ENCODE measurements around the gene STK38.
"Not testable (repeated sequence)": the region's sequence is repeated elsewhere in the genome, so short reads cannot be mapped to it uniquely, and the experiment has no call there.

STK38 gene

GRCh38 chr6:36489426-36489825, 57.9 kb downstream of the STK38 start:
- Histone ChIP-seq H3K79me2 (ENCODE audit: control insufficient read depth, insufficient read depth, low read length, unreplicated experiment) (no peaks in the 10 kb centered on the region), H3K36me3 (ENCODE audit: insufficient read depth, low read length) (peaks cover 21% of the 10 kb centered on the region; the same call in 1 of the 2 replicates), H3K27ac (ENCODE audit: low read depth, low read length) (no peak overlapping the region), H3K27me3 (ENCODE audit: insufficient read depth, low read length) (no peaks in the 10 kb centered on the region), H2AFZ (ENCODE audit: low read length, unreplicated experiment) (no peak overlapping the region), H3K4me1 (ENCODE audit: control insufficient read depth, insufficient read depth, low read length, unreplicated experiment) (no peaks in the 10 kb centered on the region), H3K4me3 (ENCODE audit: low read depth, low read length) (no peak overlapping the region)

- H3K27ac ChIP-seq (ENCODE audit: low read depth, low read length), result no peak overlapping the region
- no peak overlapping the region for H3K4me3 ChIP-seq (ENCODE audit: low read depth, low read length)
- H3K36me3 ChIP-seq (ENCODE audit: insufficient read depth, low read length), result peaks cover 15% of the 10 kb centered on the region; the same call in 1 of the 2 replicates
- no peaks in the 10 kb centered on the region for H3K4me1 ChIP-seq (ENCODE audit: control insufficient read depth, insufficient read depth, low read length, unreplicated experiment)
- H3K27me3 ChIP-seq (ENCODE audit: insufficient read depth, low read length), result no peaks in the 10 kb centered on the region
- no peaks in the 10 kb centered on the region for H3K79me2 ChIP-seq (ENCODE audit: control insufficient read depth, insufficient read depth, low read length, unreplicated experiment)
- no peak overlapping the region for H2AFZ ChIP-seq (ENCODE audit: low read length, unreplicated experiment)
These were observed 59.1 kb downstream of the STK38 start for GRCh38 chr6:36488221-36488620.

DNA sequence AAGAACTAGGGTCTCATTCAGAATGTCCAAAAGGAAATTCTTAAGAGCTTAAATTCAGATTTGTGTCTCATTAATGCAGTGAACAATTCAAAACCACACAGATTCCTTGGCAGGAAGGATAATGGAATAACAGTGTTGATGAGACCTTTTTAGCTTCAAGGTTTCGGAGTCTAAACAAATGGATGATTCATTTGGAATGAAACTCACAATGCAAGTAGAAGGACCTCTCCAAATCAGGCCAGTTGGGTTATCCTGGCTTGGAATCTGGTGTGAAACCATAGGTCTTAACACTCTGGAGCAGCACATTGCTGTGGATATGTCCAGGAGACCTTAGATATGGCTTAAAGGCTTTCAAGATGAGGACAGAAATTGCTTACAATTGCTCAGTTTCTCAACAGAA, 59.6 kb downstream of the STK38 start:
- Histone ChIP-seq H3K27me3 (ENCODE audit: insufficient read depth, low read length) (no peaks in the 10 kb centered on the region), H3K4me3 (ENCODE audit: low read depth, low read length) (no peak overlapping the region), H2AFZ (ENCODE audit: low read length, unreplicated experiment) (no peak overlapping the region), H3K36me3 (ENCODE audit: insufficient read depth, low read length) (peaks cover 15% of the 10 kb centered on the region; the same call in 1 of the 2 replicates), H3K4me1 (ENCODE audit: control insufficient read depth, insufficient read depth, low read length, unreplicated experiment) (no peaks in the 10 kb centered on the region), H3K79me2 (ENCODE audit: control insufficient read depth, insufficient read depth, low read length, unreplicated experiment) (no peaks in the 10 kb centered on the region), H3K27ac (ENCODE audit: low read depth, low read length) (no peak overlapping the region)

DNA sequence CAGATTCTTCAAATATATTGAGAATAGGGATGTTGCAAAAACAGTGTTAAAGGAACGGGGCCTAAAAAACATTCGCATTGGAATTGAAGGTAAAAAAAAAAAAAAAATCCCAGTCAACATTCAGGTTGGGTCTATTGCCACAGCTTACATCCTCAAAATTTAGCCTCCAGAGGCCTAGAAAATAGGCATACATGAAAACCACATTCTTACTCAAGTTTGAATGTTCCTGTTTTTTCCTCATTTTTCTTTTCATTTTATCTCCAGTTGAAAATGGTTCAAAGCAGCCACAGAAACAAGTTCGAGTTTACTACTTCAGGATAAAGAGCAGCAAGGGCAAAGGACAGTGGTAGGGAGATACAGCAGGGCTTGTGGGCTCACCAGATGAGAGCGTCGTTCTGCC, 62.5 kb downstream of the STK38 start:
- Histone ChIP-seq H2AFZ (ENCODE audit: low read length, unreplicated experiment) (no peak overlapping the region), H3K27me3 (ENCODE audit: insufficient read depth, low read length) (no peaks in the 10 kb centered on the region), H3K4me3 (ENCODE audit: low read depth, low read length) (no peak overlapping the region), H3K79me2 (ENCODE audit: control insufficient read depth, insufficient read depth, low read length, unreplicated experiment) (no peaks in the 10 kb centered on the region), H3K4me1 (ENCODE audit: control insufficient read depth, insufficient read depth, low read length, unreplicated experiment) (no peaks in the 10 kb centered on the region), H3K27ac (ENCODE audit: low read depth, low read length) (no peak overlapping the region), H3K36me3 (ENCODE audit: insufficient read depth, low read length) (peaks cover 18% of the 10 kb centered on the region)

GRCh38 chr6:36483326-36483725, 64.0 kb downstream of the STK38 start:
- H2AFZ ChIP-seq (ENCODE audit: low read length, unreplicated experiment); H3K4me1 ChIP-seq (ENCODE audit: control insufficient read depth, insufficient read depth, low read length, unreplicated experiment); H3K79me2 ChIP-seq (ENCODE audit: control insufficient read depth, insufficient read depth, low read length, unreplicated experiment); H3K27me3 ChIP-seq (ENCODE audit: insufficient read depth, low read length); H3K4me3 ChIP-seq (ENCODE audit: low read depth, low read length); H3K27ac ChIP-seq (ENCODE audit: low read depth, low read length): not testable (repeated sequence)
- peaks cover 29% of the 10 kb centered on the region for H3K36me3 ChIP-seq (ENCODE audit: insufficient read depth, low read length)

- peaks cover 27% of the 10 kb centered on the region for H3K36me3 ChIP-seq (ENCODE audit: insufficient read depth, low read length)
These were observed 68.0 kb downstream of the STK38 start for GRCh38 chr6:36479256-36479655.

DNA sequence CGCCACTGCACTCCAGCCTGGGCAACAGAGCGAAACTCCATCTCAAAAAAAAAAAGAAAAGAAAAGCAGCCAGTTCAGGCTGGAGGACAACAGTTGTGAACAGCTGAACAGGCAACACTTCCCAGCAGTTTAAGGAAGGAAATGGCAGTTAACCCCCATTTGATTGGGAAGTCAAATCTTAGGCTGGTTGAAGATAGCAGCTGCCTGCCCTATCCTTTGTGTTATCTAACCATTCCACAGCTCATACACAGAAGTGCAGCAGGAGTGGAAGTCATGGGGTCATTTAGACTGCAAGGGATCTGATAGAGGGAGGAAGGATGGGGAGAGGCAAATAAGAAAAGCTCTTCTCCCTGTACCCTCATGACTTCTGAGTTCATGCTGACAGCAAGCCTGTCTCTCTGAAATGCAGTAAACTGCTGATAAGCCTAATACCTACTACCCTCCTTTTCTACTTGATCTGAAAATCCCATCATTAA, 69.2 kb downstream of the STK38 start:
- H3K4me1 ChIP-seq (ENCODE audit: control insufficient read depth, insufficient read depth, low read length, unreplicated experiment), result no peaks in the 10 kb centered on the region
- H3K27ac ChIP-seq (ENCODE audit: low read depth, low read length), result no peak overlapping the region
- H3K4me3 ChIP-seq (ENCODE audit: low read depth, low read length), result no peak overlapping the region
- no peaks in the 10 kb centered on the region for H3K79me2 ChIP-seq (ENCODE audit: control insufficient read depth, insufficient read depth, low read length, unreplicated experiment)
- peaks cover 27% of the 10 kb centered on the region for H3K36me3 ChIP-seq (ENCODE audit: insufficient read depth, low read length)
- no peak overlapping the region for H2AFZ ChIP-seq (ENCODE audit: low read length, unreplicated experiment)
- no peaks in the 10 kb centered on the region for H3K27me3 ChIP-seq (ENCODE audit: insufficient read depth, low read length)

More at GRCh38 chr6:36479256-36479655, 68.0 kb downstream of the STK38 start:
- H3K4me3 ChIP-seq (ENCODE audit: low read depth, low read length), result no peak overlapping the region
- no peaks in the 10 kb centered on the region for H3K27me3 ChIP-seq (ENCODE audit: insufficient read depth, low read length)
- no peaks in the 10 kb centered on the region for H3K79me2 ChIP-seq (ENCODE audit: control insufficient read depth, insufficient read depth, low read length, unreplicated experiment)
- H3K4me1 ChIP-seq (ENCODE audit: control insufficient read depth, insufficient read depth, low read length, unreplicated experiment), result no peaks in the 10 kb centered on the region
- no peak overlapping the region for H3K27ac ChIP-seq (ENCODE audit: low read depth, low read length)
- no peak overlapping the region for H2AFZ ChIP-seq (ENCODE audit: low read length, unreplicated experiment)

GRCh38 chr6:36469946-36470345, 77.3 kb downstream of the STK38 start:
- H3K4me1 ChIP-seq (ENCODE audit: control insufficient read depth, insufficient read depth, low read length, unreplicated experiment), result no peaks in the 10 kb centered on the region

GRCh38 chr6:36469148-36469661, 78.1 kb downstream of the STK38 start:
- no peak overlapping the region for H3K4me3 ChIP-seq (ENCODE audit: low read depth, low read length)
- H3K36me3 ChIP-seq (ENCODE audit: insufficient read depth, low read length), result no peaks in the 10 kb centered on the region; the same call in 1 of the 2 replicates
- H3K27ac ChIP-seq (ENCODE audit: low read depth, low read length), result no peak overlapping the region
- H3K79me2 ChIP-seq (ENCODE audit: control insufficient read depth, insufficient read depth, low read length, unreplicated experiment), result peaks cover 38% of the 10 kb centered on the region
- no peaks in the 10 kb centered on the region for H3K27me3 ChIP-seq (ENCODE audit: insufficient read depth, low read length)
- H3K4me1 ChIP-seq (ENCODE audit: control insufficient read depth, insufficient read depth, low read length, unreplicated experiment), result peaks cover under 1% of the 10 kb centered on the region
- H2AFZ ChIP-seq (ENCODE audit: low read length, unreplicated experiment), result no peak overlapping the region

More at GRCh38 chr6:36469946-36470345, 77.3 kb downstream of the STK38 start:
- Histone ChIP-seq H3K79me2 (ENCODE audit: control insufficient read depth, insufficient read depth, low read length, unreplicated experiment) (peaks cover 30% of the 10 kb centered on the region), H2AFZ (ENCODE audit: low read length, unreplicated experiment) (no peak overlapping the region), H3K4me3 (ENCODE audit: low read depth, low read length) (no peak overlapping the region), H3K27ac (ENCODE audit: low read depth, low read length) (no peak overlapping the region), H3K27me3 (ENCODE audit: insufficient read depth, low read length) (no peaks in the 10 kb centered on the region), H3K36me3 (ENCODE audit: insufficient read depth, low read length) (no peaks in the 10 kb centered on the region; the same call in 1 of the 2 replicates)

GRCh38 chr6:36467625-36468024, 79.7 kb downstream of the STK38 start:
- Histone ChIP-seq H3K4me1 (ENCODE audit: control insufficient read depth, insufficient read depth, low read length, unreplicated experiment) (peaks cover 10% of the 10 kb centered on the region), H3K27me3 (ENCODE audit: insufficient read depth, low read length) (no peaks in the 10 kb centered on the region), H3K4me3 (ENCODE audit: low read depth, low read length) (no peak overlapping the region), H3K27ac (ENCODE audit: low read depth, low read length) (no peak overlapping the region), H2AFZ (ENCODE audit: low read length, unreplicated experiment) (no peak overlapping the region), H3K36me3 (ENCODE audit: insufficient read depth, low read length) (peaks cover 3% of the 10 kb centered on the region), H3K79me2 (ENCODE audit: control insufficient read depth, insufficient read depth, low read length, unreplicated experiment) (peaks cover 52% of the 10 kb centered on the region)

- peaks cover 10% of the 10 kb centered on the region for H3K4me1 ChIP-seq (ENCODE audit: control insufficient read depth, insufficient read depth, low read length, unreplicated experiment)
- no peak overlapping the region for H3K4me3 ChIP-seq (ENCODE audit: low read depth, low read length)
- peaks cover 80% of the 10 kb centered on the region for H3K79me2 ChIP-seq (ENCODE audit: control insufficient read depth, insufficient read depth, low read length, unreplicated experiment)
- H3K36me3 ChIP-seq (ENCODE audit: insufficient read depth, low read length), result peaks cover 10% of the 10 kb centered on the region
- no peaks in the 10 kb centered on the region for H3K27me3 ChIP-seq (ENCODE audit: insufficient read depth, low read length)
- no peak overlapping the region for H2AFZ ChIP-seq (ENCODE audit: low read length, unreplicated experiment)
- H3K27ac ChIP-seq (ENCODE audit: low read depth, low read length), result peak overlapping the region; percentile 44
These were observed 83.0 kb downstream of the STK38 start for GRCh38 chr6:36464233-36464632.
